GM18870 (cell line): ENCODE data around the gene ZNF768.
"Not testable (repeated sequence)": the region's sequence is repeated elsewhere in the genome, so short reads cannot be mapped to it uniquely, and the experiment has no call there.

Experiments used
- ATAC-seq: cut with Tn5 transposase; IDR thresholded peaks from one replicate; pipeline ENCODE4 v1.9.1; 2021; ENCODE audit warnings: moderate library complexity; ENCODE audit not compliant: unreplicated experiment

ZNF768 gene

GRCh38 chr16:30556125-30556473 lies 29.7 kb upstream of the ZNF768 start:
- no peak for ATAC-seq

DNA sequence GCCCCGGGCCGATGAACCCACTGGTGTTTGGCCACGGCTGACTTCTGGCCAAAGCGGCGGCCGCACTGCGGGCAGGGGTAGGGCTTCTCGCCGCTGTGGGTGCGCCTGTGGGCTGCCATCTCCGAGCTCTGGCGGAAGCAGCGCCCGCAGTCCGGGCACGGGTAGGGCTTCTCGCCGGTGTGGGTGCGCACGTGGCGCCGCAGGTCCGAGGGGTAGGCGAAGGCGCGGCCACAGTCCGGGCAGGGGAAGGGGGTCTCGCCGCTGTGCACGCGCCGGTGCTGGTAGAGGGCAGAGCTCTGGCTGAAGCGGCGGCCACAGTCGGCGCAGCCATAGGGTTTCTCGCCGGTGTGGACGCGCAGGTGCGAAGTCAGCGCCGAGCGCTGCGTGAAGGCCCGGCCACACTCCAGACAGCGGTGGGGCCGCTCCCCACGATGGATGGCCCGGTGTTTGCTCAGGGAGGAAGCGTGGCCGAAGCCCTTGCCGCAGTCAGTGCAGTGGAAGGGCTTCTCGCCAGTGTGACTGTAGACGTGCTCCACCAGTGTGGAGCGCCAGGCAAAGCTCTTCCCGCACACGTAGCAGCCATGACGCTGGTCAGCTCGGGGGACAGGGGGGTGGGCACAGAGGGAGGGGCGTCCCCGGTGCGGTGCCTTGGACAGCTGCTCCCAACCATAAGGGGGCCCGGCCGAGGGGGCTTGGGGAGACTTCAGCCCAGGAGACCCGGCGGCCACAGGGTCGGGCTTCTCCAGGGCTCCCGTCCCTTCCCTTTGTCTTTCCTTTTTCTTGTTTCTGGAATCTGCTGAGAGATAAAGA lies 29.2 kb upstream of the ZNF768 start:
- no peak for ATAC-seq

DNA sequence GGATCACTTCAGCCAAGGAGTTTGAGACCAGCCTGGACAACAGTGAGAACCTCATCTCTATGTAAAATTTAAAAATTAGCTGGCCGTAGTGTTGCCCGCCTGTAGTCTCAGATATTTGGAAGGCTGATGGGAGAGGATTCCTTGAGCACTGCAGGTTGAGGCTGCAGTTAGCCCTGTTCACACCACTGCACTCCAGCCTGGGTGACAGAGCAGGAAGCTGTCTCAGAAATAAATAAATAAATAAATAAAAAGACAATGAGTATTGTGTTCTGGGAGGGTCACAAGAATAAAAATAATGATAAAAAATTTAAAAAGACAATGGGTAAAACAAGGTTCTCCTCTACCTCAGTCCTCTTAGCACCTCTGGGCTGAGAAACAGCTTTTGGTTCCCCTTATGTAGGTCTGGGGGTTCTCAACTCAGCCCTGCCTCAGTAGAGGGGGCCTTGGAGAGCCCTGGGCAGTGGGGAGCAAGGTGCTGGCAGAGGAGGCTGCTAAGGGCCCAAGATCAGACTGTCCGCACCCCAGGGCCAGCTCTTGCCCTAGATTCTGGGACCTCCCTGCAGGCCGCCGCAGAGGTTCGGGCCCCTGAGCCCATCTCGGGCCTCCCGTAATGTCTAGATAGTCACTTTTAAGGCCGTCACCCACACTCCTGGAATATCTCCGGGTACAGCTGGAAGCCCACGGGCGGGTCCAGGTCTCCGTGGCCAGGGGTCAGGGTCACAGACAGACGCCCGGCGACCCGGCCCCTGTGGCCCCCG lies 28.4 kb upstream of the ZNF768 start:
- no peak for ATAC-seq

DNA sequence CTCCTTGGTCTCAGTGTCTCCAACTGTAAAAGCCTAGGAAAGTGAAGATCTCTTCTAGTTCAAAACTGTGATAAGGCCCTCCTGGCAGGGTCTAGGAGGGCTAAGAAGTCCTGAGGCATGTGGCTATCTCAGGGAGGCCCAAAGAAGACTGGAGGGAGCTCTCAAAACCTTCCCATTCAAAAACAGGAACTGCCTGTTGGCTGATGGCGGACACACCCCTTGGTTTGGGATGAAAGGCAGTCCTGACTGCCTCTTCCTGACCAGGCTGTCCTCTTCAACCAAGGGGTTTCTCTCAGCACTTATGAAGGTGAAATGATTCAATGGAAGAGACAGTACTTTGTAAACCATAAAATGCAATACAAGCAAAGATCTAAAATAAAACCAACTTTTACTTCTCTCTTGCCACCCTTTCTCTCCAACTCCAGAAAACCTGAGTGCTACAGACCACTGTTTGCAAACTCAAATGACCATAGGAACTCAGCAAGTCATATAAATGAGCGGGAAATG lies 27.1 kb upstream of the ZNF768 start:
- ATAC-seq, result no peak

- no peak for ATAC-seq
These were observed 26.6 kb upstream of the ZNF768 start for GRCh38 chr16:30552956-30553355.

DNA sequence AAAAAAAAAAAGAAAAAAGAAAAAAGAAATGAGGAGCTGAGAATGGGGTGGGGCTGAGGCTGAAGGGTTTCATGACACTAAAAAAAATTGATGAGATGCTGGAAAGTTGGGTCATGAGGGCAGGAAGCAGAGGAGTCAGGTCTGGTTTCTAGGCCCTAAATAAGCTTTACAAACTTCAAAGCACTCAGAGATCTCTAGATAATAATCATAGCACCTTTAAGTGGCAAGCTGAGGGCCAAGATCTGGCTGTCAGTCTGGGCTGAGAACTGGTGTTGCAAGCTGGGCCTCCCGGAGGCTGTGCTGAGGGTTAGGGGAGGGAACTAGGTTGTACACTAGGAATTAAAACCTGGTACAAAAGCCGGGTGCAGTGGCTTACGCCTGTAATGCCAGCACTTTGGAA lies 25.4 kb upstream of the ZNF768 start:
- ATAC-seq, result no peak

GRCh38 chr16:30548416-30549253 lies 22.3 kb upstream of the ZNF768 start:
- no peak for ATAC-seq

- ATAC-seq, result no peak
These were observed 19.7 kb upstream of the ZNF768 start for GRCh38 chr16:30546115-30546514.

- ATAC-seq, result no peak
These were observed 16.7 kb upstream of the ZNF768 start for GRCh38 chr16:30543067-30543466.

DNA sequence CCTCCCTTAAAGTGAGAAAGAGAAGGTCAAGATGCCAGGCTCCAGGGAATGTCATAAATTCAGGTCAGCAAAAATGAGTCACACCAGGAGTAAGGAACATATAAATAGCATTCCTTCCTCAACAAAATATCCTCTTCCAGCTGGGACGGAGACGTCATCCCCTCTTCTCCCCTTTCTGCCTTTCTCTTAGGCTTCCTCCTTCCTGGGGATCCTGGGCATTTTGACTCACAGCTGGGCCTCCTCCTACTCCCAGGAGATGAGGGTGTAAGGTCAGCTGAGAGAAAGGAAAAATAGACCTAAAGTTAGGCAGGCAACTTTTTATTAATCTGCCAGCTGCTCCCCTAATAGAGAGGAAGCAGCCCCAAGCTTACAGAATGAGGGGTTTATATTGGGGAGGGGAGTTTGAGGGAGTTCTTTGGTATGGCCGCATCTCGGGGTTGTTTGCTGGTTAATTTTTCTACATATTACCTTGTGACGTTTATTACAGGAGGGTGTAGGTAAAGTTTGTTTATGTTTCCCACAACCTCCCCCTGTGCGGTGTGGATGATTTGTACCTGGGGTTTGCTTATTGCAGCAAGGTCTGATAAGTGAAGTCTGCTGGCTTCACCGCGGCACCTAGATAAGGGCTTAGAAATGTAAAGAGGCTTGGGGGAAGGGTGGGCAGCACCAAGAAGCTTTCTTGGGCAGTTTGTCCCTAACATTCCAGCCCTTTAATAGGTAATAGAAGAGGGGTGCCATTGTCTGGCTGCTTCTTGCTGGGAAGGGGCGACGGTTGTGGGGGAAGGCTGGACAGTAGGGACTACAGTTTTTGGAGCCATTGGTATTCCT lies 15.3 kb upstream of the ZNF768 start:
- no peak for ATAC-seq

- not testable (repeated sequence) for ATAC-seq
These were observed 14.6 kb upstream of the ZNF768 start for GRCh38 chr16:30540916-30541464.

DNA sequence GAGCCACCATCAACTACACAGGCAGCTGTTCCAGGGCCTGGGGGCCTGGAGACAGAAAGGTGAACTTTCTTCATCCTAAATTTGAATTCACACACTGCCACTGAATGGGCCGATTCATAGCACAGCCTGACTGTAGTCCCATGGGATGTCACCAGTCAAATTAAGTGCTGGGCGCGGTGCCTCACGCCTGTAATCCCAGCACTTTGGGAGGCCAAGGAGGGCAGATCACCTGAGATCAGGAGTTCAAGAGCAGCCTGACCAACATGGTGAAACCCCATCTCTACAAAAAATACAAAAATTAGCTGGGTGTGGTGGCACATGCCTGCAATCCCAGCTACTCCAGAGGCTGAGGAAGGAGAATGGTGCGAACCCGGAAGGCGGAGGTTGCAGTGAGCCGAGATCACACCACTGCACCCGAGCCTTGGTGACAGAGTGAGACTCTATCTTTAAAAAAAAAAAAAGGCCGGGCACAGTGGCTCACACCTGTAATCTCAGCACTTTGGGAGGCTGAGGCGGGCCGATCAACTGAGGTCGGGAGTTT lies 13.7 kb upstream of the ZNF768 start:
- not testable (repeated sequence) for ATAC-seq

DNA sequence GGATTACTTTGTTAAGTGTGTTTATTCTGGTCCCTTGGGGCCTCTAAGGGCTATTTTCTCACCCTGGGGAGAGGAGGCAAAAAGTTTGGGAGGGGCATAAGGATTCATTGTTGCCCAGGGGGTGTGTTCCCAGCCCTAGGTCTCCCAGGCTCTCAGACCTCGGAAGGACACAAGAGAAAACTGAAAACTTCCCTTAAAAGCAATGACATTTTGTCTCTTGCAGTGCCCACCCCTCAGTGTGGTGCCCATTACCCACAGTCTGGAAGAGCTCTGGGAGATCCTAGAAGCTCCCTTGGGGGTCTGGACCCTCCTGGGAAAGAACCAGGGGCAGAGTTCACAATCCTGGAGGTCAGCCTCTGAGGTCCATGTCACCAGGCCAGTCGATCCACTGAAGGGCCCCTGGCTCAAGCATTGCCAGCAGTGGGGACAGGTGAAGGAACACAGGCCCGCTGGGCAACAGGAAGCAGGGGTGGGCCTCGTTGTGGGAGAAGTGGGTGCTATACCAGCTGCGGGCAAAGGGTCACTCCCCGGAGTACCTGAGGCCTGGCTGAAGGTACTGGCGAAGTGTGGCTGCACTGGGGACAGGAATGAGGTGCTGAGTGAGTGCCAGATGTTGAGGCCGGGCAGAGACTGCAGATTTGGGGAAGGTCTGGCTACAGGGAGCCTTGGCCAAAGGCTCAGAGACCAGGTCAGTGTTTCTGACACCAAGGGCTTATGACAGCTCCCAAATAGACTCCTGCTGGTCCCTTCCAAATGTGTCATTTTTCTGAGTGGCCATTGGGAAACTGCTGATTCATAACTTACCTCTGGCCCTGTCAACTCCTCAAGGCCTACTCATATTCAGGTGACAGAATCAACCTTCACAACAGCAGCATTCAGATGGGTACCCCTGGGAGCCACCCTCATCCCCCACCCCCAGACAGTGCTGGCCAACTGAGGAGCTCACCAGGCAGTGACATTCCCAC lies 12.9 kb upstream of the ZNF768 start:
- no peak for ATAC-seq

- ATAC-seq, result not testable (repeated sequence)
These were observed 10.1 kb upstream of the ZNF768 start for GRCh38 chr16:30536391-30537024.

DNA sequence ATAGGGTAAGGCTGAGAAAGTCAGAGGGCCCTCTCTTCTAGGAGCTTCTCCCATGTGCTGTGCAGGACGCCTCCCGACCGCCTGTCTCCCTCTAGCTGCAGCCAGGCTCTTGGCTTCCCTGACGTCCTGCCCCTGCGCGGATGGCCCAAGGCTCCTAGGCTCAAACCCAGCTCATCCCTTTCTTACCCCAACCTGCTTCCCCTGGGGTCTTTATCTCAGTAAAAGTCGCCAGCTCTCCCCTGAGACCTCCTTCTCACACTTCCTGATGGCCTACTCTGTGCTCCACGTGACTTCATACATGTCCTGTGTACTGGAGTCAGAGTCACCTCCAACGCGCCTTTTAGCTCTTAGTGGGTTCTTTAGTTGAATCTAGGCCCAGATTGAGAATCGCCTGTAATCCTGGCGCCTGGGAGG lies 9.4 kb upstream of the ZNF768 start:
- ATAC-seq, result no peak

DNA sequence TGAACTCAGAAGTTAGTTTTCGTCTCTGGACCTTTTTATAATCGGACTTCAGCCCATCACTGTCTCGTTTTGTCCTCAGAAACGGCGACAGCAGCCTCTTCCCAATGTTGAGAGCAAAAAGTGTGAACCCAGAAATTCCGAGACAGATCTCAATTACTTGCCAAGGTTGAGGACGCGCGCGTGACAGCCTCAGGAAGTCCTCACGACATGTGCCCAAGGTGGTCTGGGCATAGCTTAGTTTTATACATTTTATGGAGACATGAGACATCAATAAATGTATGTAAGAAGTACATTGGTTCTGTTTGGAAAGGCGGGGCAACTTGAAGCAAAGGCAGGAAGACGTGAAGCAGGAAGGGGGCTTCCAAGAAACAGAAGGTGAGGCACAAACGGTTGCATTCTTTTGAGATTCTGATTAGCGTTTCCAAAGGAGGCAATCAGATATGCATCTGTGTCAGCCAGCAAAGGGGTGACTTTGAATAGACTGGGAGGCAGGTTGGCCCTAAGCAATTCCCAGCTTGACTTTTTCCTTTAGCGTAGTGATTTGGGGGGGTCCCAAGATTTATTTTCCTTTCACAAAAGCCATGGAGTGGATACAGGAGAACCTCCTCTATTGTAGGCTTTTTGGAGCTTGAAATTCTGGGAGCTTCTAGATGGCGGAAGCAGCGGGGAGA lies 8.9 kb upstream of the ZNF768 start:
- no peak for ATAC-seq

DNA sequence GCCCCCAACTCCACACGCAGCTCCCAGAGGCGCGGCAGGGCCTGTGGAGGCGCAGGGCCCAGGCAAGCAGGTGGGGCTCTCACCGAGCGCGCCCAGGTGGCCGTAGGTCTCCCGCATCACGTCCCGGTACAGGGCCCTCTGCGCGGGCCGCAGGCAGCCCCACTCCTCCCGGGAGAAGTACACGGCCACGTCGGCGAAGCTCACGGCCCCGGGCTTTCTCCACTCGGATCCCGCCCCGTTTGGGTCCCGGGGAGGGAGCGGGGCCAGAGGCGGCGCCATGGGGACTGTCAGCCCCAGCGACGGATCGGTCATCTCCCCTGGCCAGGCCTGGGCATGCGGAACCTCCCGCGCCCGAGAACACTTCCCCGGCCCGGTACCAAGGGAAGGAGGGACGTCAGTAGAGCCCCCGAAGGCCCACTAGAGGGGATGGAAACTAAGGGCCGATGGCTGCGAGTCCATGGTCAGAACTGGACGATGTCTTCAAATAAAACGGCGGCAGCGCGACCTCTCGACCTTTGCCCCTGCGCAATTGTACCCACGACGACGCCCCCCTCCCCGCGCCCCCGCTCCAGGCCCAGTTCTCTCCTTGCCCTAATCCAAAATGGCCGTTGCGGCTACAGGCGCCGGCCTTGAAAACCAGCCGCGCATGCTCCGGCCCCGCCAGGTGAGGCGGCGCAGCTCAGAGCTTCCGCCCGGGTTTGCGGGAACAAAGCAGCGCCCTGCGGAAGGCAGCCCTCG lies 8.2 kb upstream of the ZNF768 start, which contains the start of gene ZNF747:
TSS of gene ZNF747 (minus strand) at position 491 of the 738 bp plus-strand sequence. CDS start at position 312, 179 bp downstream.
- ATAC-seq, result peak; percentile 44
